Measurements from ENCODE around the gene DCC.

- TF ChIP-seq CTCF (IDR thresholded peaks at IDR 0.05) = no peak
- no peak for TF ChIP-seq POLR2AphosphoS5 (IDR thresholded peaks at IDR 0.05)
These were observed 1169.9 kb downstream of the DCC start for GRCh38 chr18:53509886-53510285.

Data from upper lobe of left lung (tissue), 4 donors.